ENCODE measurements around the gene LIPJ.

LIPJ gene, protein sequence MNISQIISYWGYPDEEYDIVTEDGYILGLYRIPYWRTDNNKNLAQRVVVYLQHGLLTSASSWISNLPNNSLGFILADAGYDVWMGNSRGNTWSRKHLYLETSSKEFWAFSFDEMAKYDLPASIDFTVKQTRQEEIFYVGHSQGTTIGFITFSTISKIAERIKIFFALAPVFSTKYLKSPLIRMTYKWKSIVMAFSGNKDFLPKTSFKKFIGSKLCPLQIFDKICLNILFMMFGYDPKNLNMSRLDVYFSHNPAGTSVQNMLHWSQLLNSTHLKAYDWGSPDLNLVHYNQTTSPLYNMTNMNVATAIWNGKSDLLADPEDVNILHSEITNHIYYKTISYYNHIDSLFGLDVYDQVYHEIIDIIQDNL

DNA sequence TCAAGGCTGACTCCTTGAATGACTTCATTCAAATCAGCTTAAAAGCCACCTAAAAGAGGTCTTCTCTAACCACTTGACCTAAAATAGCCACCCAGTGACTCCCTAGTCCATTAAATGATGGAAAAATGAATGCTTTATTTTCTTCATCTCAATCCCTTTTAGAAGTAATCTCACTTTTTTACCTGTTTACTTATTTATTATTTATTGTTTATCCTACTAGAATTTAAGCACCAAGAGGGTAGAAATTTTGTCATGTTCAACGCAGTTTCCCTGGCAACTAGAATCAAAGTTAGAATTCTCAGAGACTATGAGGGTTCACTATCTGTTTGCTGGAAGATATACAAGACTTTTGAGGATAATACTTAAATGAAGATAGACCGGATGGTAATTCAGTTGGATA is at the start of gene LIPJ:
Gene LIPJ (plus strand): TSS at position 301 of the 400 bp plus-strand sequence. CDS start 3,926 bp downstream, outside the sequence.
- DNase-seq, result no peak

DNA sequence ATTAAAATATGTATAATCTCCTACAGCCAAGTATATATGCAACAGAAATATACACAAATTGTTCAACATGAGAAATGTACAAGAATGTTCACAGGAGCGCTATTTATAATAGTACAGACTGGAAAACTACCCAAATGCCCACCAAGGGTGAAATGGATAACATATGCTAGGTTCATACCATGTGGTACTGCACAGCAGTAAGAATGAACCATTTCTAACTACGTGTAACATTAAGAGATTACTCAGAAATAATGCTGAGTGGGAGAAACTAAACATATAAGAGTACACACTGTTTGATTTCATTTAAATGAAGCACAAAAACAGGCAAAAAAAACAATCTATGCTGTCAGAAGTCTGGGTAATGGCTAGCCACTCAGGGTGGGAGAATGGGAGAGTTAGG is 49.2 kb upstream of the LIPJ start:
- DNase-seq, result no peak

DNA sequence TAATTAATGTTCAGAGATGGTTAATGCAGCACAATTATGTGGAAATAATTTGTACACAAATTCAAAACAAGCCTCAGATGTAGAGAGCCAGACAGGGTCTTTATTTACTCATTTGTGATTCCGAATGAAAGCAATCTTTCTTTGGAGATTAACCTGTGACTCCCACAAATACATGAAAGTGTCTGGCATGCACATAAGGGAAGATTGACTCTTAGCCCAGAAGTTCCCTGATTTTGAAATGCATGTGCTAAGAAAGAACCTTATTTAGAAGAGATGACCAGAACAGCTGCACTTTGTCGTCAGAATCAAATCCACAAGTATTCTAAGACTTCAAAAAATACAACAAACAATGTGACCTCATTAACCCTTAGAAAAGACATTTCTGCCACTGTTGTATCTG is 48.5 kb upstream of the LIPJ start:
- no peak for DNase-seq

DNA sequence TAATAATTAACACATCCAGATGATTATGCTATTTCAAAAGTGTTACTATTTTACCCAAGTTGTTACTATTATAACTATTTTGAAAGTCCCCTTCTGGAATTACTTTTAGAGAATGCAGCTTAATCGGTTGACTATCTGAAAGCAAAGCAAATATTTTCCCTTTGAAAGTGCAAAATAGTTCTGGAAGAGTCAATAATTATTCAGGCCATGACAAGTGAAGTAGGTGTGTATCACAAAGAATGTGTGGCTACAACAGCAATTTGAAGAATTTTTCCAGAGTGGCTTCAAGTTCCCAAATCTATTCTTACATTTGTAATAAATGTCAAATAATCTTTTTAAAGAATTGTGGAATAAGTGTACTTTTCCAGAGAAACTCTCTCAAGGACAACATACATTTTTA is 46.2 kb upstream of the LIPJ start:
- DNase-seq, result no peak

DNA sequence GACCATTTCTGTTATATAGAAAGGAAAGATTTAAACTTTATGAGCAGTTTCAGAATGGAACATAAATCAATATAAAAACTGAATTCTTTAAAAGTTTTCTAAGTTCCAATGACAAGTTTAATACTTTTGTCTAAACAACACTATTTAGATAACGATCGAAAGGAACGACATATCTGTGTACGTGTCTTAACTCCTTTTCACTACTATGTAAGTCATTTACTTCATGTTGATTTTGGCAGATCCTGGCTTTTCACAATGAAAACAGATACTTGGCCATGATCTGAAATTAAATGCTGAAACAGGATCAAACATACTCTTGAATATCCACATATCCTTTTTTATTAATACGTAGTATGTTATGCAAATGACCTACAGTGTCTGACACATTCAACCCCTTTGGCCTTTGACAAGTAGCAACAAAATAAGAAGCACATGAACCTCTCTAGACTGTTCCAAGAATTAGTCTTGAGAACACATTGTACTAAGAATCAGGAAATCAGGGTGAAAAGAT is 45.4 kb upstream of the LIPJ start:
- DNase-seq, result no peak

DNA sequence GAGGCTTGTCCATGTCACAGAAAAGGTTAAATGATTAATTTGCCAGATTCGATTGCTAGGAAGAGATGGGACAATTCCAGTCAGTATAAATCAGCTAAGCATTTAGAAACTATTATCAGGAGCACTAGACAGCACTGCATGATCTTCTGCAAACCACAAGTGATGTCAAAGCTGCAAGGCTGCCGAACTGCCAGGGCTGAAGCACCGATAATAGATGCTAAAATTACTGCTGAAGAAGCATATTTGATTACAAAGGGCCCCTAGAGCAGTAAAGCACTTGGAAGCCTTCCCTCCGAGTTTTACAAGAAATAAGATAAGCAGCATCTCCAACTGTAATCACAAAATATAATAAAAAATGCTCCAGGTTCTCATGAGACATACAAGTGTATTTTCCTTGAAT is 44.0 kb upstream of the LIPJ start:
- DNase-seq, result no peak

DNA sequence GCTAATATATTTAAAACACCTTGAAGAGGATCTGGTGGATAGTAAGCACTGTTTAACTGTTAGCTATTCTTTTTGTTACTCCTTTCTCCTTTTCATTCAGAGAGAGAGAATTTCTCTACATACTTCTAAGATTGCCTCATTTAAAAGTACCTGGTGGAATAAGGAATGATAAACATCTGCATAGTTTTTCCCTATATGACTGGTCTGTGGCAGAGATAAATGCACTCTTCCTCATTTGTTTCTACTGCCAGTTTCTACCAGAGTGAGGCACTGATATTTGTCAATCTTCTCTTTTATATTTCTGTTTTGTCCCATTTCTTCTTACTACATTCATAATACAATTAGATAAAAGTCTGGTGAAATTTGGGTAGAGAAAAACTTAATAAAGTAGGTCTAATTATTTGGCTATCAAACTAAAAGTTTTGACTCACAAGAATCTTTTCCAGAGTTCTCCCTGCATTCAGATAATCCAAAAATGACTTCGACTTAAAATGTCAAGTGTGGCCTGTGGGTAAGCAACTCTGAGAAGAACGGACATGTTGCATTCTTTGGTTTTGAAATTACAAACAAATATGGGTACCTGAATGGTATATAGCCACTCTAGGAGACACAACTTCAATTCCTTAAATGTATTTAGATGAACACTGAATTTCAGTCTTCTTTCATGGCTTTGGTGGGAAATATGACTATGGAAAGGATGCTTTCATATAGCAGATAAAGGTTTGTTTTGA is 42.3 kb upstream of the LIPJ start:
- DNase-seq, result no peak

DNA sequence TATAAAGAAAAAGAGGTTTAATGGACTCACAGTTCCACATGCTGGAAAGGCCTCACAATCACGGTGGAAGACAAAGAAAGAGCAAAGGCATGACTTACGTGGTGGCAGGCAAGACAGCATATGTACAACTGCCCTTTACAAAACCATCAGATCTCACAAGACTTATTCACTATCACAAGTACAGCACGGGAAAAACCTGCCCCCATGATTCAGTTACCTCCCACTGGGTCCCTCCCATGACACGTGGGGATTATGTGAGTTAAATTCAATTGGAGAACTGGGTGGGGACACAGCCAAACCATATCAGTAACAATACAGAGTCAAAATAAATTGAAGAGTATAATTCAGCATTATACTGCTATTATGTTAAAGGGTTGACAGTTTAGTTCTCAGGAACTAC is 41.2 kb upstream of the LIPJ start:
- no peak for DNase-seq

DNA sequence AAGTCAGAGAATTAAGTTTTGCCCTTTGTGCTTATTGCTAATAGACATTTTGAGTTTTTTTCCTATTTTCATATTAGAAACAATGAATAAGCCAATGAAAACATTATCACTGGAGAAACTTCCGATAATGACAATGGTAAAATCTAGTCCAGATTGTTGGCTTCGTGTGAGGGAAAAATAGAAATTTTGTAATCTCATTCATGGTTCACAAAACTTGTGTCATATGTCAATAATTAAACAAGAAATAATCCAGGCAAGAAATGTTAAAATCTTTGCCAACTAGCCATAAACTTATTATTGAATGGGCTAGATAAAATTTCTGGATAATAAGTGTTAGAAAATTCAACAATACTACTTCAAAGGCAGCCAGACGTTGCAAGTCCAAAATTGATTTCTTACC is 40.1 kb upstream of the LIPJ start:
- no peak for DNase-seq

DNA sequence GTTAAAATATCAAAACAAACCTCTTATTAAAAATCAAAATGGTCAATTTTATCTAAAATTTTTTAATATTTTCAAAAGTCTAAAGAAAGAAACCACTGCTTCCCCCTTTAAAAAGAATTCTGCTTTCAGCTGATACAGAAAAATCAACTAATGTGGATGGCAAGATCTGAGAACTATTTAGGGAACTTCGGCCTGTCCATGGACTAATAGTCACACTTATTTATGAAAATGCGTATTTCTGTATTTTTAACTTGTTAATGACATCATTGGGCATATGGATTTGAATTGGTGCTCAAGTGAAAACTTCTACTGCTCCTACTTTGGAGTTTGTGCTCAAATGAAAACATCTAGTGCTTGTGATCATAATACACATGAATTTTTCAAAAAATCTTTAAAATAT is 35.3 kb upstream of the LIPJ start:
- DNase-seq, result no peak

DNA sequence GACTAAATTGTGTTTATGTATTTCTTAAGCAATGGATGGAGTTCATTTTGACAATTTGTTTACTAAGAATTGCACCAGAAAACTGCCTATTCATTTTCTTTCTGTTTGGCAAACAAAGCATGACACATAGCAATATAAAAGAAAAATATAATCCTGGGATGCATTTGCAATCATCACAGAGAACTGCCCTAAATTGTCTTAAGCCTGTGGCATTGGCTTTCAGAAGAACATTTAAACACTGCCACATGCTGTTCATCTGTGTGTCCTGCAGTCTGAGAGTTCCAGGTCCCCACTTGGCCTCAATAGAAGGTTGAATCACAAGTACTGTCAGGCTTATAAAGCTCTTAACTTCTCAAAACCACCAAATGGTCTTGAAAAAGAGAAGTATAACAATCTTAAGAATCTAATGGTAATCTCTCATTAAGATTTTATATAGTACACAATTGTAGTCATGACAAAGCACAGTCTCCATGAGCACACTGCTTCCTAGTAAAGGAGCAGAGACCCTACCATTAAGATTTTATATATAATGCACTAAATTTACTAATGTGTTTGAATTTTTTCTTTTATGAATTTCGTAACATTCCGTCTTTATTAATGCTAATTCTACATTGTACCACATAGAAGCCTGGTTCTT is 33.3 kb upstream of the LIPJ start:
- peak in 25 of 56 donors; percentile 2 to 52 (median 9) for DNase-seq

DNA sequence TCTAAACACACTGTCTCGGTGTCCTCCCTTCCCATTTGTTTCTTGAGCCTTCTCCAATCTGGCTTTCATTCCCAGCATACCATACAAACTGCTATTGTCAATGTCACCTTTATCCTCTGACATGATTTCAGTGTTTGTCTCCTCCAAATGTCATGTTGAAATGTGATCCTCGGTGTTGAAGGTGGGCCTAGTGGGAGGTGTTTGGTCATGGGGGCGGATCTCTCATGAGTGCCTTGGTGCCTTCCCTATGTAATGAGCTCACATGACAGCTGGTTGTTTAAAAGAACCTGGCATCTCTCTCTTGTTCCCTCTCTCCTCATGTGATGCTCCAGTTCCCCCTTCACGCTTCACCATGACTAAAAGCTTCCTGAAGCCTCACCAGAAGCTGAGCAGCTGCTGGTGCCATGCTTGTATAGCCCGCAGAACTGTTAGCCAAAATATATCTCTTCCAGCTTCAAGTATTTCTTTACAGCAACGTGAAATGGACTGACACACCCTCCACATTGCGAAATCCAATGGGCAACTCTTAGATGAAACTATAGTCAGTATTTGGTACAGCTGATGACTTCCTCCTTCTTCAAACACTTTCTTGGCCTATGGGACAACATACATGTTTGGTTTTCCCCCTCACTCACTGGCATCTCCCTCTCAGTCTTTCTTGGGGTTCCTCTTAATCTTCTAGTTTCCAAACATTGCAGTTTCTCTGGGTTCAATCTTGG is 31.2 kb upstream of the LIPJ start:
- DNase-seq, result no peak

DNA sequence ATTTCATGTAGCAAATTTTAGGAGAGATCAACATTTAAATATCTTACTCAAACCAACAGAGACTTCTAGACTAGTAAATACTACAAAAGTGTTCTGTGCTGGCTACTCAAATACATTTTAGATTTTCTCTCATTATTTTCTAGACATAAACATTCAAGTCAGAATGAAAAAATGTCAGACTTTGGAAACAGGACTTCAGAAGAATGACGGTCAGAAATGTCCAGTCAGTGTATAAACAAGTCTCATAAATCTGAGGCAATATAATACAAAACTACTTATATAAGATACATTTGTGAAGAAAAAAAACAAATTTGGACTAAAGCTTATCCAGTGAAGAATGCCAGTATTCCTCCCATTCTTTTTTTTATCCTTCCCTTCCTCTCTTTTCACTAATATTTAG is 29.3 kb upstream of the LIPJ start:
- DNase-seq, result no peak

DNA sequence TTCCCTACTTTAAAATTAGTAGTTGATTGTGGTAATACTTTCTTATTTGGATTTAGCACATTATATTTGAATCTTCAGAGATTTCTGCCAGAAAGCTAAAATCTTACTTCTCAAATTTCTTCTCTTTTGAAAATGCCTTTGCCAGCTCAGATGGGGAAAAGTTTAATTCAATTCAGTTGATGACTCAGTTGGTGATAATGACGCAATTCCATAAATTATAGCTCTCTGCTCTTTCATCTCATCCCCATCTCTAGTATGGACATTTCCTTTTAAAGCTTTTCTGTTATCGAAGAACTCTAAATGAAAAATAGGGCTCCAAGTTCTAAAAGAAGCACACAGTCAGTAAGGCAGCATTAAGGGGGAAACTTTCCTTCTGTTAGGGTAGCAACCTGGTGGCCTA is 28.9 kb upstream of the LIPJ start:
- DNase-seq, result no peak

DNA sequence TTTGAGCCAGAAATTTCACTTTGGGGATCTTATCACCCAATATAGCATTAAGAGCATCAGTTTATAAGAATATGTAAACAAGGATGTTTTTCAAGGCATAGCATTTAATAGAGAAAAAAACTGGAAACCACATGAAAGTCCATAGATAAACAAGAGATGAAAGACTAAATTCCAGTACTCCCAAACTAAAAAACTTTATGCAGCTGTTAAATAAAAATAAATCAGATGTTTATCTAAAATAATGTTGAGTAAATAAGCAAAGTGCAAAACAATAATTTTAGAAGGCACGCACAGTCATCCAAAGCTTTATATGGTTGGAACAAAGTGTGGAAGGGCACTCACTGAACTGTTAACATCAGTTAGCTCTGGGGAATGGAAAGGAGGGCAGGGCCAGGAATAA is 24.4 kb upstream of the LIPJ start:
- DNase-seq, result no peak

DNA sequence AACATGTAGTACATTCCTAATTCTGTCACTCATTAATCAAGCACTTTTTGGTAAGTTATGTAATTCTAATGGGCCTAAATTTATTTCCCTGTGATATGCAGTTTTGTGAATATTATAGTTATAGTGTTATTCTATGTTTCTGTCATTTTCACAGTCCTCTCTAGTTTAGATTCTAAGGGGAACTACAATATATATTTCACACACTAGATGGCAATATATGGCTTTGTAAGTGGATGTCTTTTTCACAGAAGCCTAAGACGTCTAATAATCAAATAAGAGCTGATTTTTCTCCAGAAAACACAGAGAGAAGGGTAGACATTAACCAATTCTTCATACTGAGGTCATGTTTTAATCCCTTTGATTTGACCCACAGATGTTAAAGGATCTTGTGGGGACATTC is 21.5 kb upstream of the LIPJ start:
- peak in 1 of 56 donors; percentile 10 for DNase-seq

DNA sequence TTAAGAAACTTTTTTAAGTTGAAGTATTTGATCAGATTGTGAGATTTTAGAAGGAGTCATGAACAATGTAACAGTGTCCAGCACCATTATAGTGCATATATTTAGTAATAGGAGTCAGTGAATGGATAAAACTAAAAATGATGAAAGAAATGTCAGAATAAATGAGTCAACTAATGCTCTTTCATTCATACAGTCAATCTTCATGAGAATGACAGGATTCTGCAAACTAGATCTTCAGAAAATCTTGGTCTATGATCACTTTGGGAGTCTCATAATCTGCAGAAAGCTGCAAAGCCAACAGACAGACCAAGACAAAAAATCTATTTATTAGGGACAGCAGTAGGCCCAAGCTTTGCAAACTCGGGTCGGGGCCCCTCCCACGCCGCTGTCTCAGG is 4.2 kb upstream of the LIPJ start:
- no peak for DNase-seq

DNA sequence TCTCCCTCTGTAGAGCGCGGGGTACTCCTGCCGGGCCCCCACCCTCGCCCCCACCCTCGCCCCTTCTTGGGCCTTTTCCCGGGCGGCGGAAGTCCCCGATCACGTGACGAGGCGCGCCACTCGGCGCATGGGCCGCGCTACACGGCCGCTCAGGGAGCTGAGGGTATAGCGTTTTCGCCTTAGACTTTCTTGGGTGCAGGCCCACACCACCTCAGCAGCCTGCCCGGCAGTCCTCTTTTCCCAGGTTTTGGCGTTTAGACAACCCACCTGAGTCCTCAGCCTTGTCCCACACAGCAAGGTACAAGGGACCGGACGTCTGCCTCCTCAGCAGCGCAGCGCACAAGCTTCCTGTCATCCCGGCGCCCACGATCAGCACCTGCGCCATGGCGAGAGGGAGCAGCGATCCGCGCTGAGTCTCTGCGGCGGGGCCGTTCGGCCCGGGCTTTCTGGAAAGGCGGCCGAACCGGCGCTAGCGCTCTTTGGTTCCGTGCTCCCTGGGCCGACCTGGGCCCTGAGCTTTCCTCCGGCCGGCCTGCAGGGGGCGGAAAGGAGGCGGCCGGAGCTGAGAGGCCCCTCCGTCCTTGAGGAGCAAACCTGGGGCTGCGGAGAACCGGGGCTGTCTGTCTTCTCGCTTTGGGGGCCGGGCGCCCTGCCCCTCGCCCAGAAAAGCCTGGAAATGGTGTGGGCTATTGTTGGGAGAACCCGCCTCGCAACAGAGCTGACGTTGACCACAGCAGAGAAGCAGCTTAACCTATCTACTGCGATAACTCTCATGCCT is 3.6 kb upstream of the LIPJ start, which contains the start of gene RNLS:
Gene RNLS (minus strand): TSS at position 513 of the 778 bp plus-strand sequence.
- DNase-seq, result peak; percentile 21 to 89 (median 73)

DNA sequence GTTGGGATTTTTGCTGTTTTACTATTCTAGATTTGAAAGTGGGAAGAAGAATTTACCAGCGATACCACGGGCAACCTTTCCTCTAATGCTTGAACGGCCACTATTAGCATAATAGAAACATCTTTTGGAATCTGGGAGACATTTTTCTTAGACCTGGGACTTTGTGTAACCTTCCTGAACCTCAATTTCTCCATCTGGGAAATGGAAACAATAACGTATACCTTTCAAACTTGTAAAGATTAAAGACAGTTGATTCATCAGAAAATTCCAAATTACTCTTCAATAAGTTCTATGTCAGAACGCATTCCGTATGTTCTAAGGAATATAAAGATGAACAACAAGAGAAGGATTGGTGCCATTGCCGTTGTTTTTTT is 3.0 kb upstream of the LIPJ start:
- no peak for DNase-seq

DNA sequence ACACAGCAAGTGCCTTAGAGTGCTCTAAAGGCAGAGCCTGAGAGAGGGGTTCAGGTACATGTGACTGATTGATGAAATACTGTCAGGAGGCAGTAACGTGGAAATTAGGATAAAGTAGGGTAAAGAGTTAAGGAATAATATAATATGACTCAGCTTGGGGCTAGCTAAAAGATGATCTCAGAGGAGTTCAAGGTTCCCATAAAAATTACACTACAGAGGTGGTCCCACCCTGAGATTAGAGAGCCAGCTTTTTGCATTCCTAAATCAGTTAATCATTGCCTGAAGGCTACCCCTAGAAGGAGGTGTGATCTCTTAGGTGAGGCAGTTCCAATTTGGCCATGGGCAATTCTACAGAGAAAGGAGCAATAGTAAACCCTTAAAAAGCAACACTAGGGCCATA is 5.8 kb downstream of the LIPJ start:
- no peak for DNase-seq

DNA sequence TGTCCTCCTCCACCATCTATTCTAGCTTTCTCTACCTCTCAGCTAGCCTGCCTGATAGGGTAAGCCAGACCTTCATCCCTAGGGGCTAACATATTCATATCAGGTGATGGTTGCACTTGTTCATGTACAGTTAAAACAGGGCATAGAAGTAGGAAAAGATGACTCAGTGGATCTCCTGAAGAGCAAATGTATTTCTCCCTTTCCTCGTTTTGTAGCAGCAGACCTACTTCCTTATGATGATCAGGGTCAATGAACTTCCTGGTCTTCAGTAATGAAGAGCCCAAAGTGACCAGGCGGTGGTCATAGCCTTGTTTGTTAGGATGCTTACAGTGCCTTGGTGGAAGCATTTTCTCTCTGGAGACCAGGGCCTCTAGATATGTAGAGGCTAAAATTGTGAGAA is 6.3 kb downstream of the LIPJ start:
- no peak for DNase-seq

Measured in amygdala (tissue), 56 donors.